Peyer's patch (tissue), 4 donors: ENCODE measurements around the gene MIA2.

Experiments
- CTCF ChIP-seq, 6 experiments: fragments of 450-650 bp in 4 of 6; fragments of 200-600 bp in 2 of 6; sonication (generic) in 1 of 6; IDR thresholded peaks; one replicate each; pipeline ENCODE4 v1.5.1; 2017 to 2019; ENCODE audit warnings: antibody characterized with exemption in 6 of 6, mild to moderate bottlenecking in 3 of 6, moderate library complexity in 1 of 6
- POLR2A ChIP-seq, 2 donors: fragments of 450-650 bp; IDR thresholded peaks; one replicate each; pipeline ENCODE4 v1.5.1; 2017; ENCODE audit warnings: antibody characterized with exemption in 2 of 2, mild to moderate bottlenecking in 2 of 2, moderate library complexity in 2 of 2

DNA sequence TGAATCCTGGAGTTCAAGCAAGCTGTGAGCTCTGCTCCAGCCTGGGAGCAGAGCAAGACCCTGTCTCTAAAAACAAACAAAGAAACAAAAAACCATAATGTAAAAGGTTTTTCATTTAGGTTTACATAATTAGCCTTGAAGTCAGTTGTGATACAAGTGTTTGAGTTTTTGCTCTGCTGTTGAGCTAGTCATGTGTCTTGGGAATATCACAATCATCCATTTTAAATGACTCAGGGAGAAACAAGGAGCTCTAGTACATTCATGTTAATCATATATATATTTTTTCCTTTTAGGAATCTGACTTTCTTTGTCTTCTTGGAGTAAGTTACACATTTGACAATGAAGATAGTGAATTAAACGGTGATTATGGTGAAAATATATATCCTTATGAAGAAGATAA lies 12.9 kb downstream of the MIA2 start:
- no peak for TF ChIP-seq CTCF (IDR thresholded peaks at IDR 0.05)
- no peak for TF ChIP-seq POLR2A (IDR thresholded peaks at IDR 0.05)
